Activated CD4-positive, alpha-beta memory T cell treated with anti-CD3 and anti-CD28 coated beads, Interleukin-2, amount 10 ng/mL, durations not matched to agents 7 days and 5 days (primary cell): ENCODE measurements around the gene CAMK2B. TPM values are rescaled to one million over a fixed set of nuclear protein-coding genes. Genes with fewer than 3 reads are reported as not detected.

Source experiments
- CTCF ChIA-PET: fragments of 350-600 bp; sonication (Branson Sonifier 250); formaldehyde crosslinking; loops from one replicate; lab custom pipeline; 2021; ENCODE audit warnings: antibody characterized with exemption, inconsistent platforms; lab: Charles Lee
- POLR2A ChIA-PET: fragments of 350-600 bp; sonication (Branson Sonifier 250); formaldehyde crosslinking; loops from one replicate; lab custom pipeline; 2021; ENCODE audit warnings: antibody characterized with exemption; lab: Charles Lee
- DNase-seq: peaks from one replicate; pipeline ENCODE4 v3.0.0-alpha.2; 2020
- H3K27ac Mint-ChIP-seq: one replicate; pipeline ENCODE4 v1.8.0; 2021; ENCODE audit warnings: mild to moderate bottlenecking, mixed read lengths
- H3K27me3 Mint-ChIP-seq: one replicate; pipeline ENCODE4 v1.8.0; 2021; ENCODE audit warnings: mixed read lengths
- H3K36me3 Mint-ChIP-seq: one replicate; pipeline ENCODE4 v1.8.0; 2021; ENCODE audit warnings: low read depth, mixed read lengths
- H3K4me1 Mint-ChIP-seq: one replicate; pipeline ENCODE4 v1.8.0; 2021; ENCODE audit warnings: mixed read lengths
- H3K4me3 Mint-ChIP-seq: one replicate; pipeline ENCODE4 v1.8.0; 2021; ENCODE audit warnings: mild to moderate bottlenecking, mixed read lengths
- H3K9me3 Mint-ChIP-seq: one replicate; pipeline ENCODE4 v1.8.0; 2021; ENCODE audit warnings: mixed read lengths
- total RNA-seq, 2 experiments: library from RNA; stranded (reverse); gene quantifications; one replicate each; pipeline ENCODE4 v1.2.3, GENCODE V29; 2021

The CAMK2B gene
- total RNA-seq, 2 experiments from 2014 or later, result 0.10 TPM; not detected in 1

DNA sequence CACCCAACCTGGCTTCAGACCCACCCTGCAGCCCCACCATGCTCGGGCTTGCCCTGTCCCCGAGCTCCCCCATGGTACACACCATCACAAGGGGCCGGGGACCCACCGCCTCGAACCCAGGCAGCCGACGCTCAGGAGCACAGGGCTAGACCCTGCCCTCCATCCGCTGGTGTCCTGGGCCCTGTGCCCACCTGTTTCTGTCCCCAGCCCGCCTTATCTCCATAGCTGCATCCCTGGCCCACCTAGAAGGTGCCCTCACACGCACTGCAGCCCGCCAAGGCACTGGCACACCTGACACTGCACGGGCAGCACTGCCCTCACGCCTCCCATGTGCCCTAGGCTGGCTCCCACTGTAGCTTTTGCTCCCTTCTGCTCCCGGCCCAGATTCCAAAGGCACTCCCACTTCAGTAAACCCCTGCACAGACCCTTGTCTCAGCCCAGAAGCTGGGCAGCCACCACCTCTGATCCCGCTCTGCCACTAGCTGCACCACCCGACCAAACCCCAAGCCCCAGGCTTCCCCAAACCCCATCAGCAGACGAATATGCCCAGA, 107.5 kb downstream of the CAMK2B start:
- ChIA-PET CTCF (no interaction called here), POLR2A (no interaction called here)
- no peak overlapping the region for H3K4me3 Mint-ChIP-seq
- H3K4me1 Mint-ChIP-seq, result no peaks in the 10 kb centered on the region
- no peaks in the 10 kb centered on the region for H3K27me3 Mint-ChIP-seq
- DNase-seq, result no peak
- H3K27ac Mint-ChIP-seq, result no peak overlapping the region
- H3K36me3 Mint-ChIP-seq, result no peaks in the 10 kb centered on the region
- H3K9me3 Mint-ChIP-seq, result no peaks in the 10 kb centered on the region

DNA sequence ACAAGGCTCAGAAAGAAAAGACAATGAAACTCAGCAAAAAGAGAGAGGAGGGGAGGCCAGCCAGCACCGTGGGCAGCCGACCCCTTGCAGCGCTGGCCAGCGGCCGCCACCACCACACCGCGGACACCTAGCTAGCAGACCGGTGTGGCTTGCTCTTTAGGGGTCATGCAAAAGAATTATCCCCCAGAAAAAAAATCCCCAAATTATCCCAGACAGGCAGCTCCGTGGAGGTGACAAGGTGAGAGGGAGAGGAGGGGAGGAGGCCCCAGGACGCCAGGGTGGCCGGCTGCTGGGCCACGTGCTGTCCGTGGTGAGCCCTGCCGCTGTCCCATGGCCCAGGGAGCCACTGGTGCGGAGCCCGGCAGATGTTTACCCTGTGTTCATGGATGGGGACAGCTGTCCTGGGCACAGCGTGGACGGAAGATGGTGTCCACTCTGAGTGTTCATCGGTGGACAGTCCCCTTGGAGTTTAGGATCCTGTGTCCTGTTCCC, 108.1 kb downstream of the CAMK2B start:
- H3K4me1 Mint-ChIP-seq, result no peaks in the 10 kb centered on the region

DNA sequence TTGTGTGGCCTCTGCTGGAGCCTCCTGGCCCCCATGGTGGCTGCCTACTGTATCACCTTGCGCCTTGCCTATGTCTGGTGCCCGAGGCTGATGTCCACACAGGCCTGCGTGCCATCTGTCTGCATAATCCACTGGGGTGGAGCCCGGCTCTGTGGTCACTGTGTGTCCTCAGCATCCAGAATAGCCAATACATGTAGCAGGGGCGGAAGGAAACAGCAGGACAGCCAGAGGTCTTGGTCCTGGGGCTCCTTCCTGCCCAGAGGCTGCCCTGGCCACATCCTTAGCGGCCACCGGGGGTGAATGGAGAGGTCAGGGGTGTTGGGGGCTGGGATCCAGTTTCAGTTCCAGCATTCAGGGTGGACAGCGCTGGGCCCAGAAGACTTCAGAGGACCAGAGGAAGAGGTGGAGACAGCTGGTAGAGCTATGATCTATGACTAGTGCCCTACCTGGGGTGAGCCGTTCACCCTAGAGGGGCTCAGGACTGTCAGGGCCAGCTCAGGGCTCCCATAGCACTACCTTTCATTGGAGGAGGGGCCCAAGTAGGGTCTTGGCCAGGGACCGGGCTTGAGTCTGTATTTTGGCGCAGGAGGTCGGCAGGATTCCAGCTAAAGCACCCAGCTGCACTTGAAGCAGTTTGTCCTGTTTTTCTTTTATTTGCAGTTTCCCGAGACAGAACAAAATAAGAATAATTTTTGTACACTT, 108.7 kb downstream of the CAMK2B start:
- H3K27ac Mint-ChIP-seq, result no peak overlapping the region
- ChIA-PET CTCF (no interaction called here), POLR2A (interaction anchor here (1.1 kb wide), 1 partner anchor 15 kb away, joined by 3 read pairs; no protein-coding TSS in a partner anchor)
- H3K9me3 Mint-ChIP-seq, result no peaks in the 10 kb centered on the region
- no peaks in the 10 kb centered on the region for H3K27me3 Mint-ChIP-seq
- no peaks in the 10 kb centered on the region for H3K4me1 Mint-ChIP-seq
- H3K36me3 Mint-ChIP-seq, result peaks cover 9% of the 10 kb centered on the region
- H3K4me3 Mint-ChIP-seq, result no peak overlapping the region
- DNase-seq, result no peak

More for the DNA sequence above, 108.1 kb downstream of the CAMK2B start:
- H3K27ac Mint-ChIP-seq, result no peak overlapping the region
- no peaks in the 10 kb centered on the region for H3K27me3 Mint-ChIP-seq
- DNase-seq, result no peak
- no peaks in the 10 kb centered on the region for H3K9me3 Mint-ChIP-seq
- peaks cover 6% of the 10 kb centered on the region for H3K36me3 Mint-ChIP-seq
- ChIA-PET POLR2A (interaction anchor here (1.1 kb wide), 1 partner anchor 16 kb away, joined by 3 read pairs; no protein-coding TSS in a partner anchor), CTCF (no interaction called here)
- no peak overlapping the region for H3K4me3 Mint-ChIP-seq

DNA sequence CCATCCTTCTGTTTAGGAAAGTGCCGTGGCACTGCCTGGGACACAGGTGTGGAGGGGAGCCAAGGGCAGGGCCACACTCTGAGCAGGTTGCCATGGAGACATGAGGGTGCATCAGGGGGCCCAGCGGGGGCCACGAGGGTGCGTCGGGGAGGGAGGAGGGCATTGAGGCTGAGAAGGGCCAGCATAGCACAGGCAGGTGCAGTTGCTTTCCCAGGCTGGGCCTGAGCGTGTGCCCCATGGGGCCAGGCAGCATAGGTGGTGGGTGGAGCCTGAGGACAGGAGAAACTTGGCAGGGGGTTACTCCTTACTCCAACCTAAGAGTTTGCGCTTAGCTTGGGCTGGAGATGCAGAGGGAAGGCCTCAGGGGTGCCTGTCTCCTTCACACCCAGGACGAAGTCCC, 109.4 kb downstream of the CAMK2B start:
- Mint-ChIP-seq H3K27me3 (no peaks in the 10 kb centered on the region), H3K9me3 (no peaks in the 10 kb centered on the region), H3K36me3 (peaks cover 15% of the 10 kb centered on the region), H3K27ac (no peak overlapping the region), H3K4me3 (no peak overlapping the region), H3K4me1 (no peaks in the 10 kb centered on the region)
- DNase-seq, result no peak
- ChIA-PET CTCF (no interaction called here), POLR2A (no interaction called here)

DNA sequence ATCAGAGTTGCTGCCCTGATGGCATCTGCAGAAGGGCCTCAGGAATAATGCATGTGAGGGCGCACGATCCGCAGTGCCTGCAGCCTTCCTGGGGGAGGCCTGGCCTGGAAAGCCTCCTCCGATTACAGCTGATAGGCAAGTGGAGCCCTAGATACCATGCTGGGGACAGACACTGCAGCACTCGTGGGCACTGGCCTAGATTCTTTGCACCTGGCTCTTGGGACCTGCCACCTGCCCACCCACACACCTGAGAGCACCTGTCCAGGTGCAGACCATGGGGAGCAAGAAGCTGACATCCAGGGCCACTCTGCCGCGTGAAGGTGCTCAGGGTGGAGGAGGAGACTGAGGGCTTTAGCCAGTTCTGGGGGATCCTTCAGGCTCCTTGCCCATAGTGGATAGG, 109.9 kb downstream of the CAMK2B start:
- Mint-ChIP-seq H3K27ac (no peak overlapping the region), H3K9me3 (no peaks in the 10 kb centered on the region), H3K4me1 (no peaks in the 10 kb centered on the region), H3K36me3 (peaks cover 17% of the 10 kb centered on the region), H3K4me3 (no peak overlapping the region), H3K27me3 (no peaks in the 10 kb centered on the region)
- ChIA-PET CTCF (no interaction called here), POLR2A (no interaction called here)
- DNase-seq, result no peak

DNA sequence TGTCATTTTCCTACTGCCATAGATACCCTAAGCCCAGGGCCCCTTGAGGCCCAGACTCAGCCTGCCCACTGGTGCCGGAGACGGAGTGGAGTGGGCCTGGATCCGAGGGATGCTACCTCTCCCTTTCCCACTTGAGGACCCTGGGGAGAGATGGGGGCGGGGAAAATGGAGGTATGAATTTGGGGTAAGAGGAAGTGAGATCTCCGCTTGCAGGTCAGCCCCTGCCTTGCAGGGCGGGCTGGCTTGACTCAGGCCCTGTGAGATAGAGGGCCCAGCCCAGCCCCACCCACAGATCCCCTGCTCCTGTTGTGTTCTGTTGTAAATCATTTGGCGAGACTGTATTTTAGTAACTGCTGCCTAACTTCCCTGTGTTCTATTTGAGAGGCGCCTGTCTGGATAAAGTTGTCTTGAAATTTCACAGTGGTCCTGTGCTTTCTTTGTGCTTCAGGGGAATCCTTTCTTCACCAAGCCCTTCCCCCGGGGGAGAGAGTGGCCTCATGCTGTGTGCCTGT, 111.5 kb downstream of the CAMK2B start:
- no peaks in the 10 kb centered on the region for H3K27me3 Mint-ChIP-seq
- peaks cover 29% of the 10 kb centered on the region for H3K36me3 Mint-ChIP-seq
- no peak overlapping the region for H3K27ac Mint-ChIP-seq
- no peaks in the 10 kb centered on the region for H3K4me1 Mint-ChIP-seq
- POLR2A ChIA-PET, result interaction anchor here (0.9 to 1.3 kb wide), 3 partner anchors 12 to 14 kb away, joined by 3 to 5 read pairs (median 3); partner anchors contain the start of gene YKT6
- DNase-seq, result no peak
- H3K4me3 Mint-ChIP-seq, result no peak overlapping the region
- CTCF ChIA-PET, result interaction anchor here (1.0 to 2.2 kb wide), 3 partner anchors 10 to 264 kb away, joined by 3 to 8 read pairs (median 3); partner anchors contain the start of gene YKT6
- no peaks in the 10 kb centered on the region for H3K9me3 Mint-ChIP-seq

DNA sequence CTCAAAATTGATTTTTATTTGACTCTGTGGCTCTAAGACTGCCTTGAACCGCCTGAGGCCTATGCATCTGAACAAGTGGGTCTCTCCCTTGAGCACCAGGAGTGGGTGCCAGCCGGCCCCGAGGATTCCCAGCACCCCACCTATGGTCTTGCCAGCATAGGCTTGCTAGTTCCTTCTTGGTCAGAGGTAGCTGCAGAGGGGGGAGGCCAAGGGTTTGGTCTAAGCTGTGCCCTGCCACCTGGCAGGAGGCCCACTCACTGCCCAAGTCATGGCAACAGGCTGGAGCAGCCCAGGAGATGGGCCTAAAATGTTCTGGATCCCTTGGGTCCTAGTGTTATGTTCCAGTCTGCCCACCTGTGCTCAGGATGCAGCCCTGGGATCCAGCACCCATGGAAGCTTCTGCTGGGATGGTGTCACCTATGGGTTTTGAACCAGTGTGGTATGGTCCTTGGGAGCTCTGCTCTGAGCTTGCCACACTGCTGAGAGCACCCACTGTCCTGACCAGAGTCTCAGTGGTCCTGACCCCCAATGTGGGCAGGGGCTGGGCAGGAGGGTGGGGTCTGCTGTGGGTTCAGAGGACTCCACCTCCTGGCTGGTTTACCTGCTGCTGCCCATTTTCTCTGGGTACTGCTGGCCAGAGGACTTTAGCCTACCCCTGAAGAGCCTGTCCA, 112.1 kb downstream of the CAMK2B start:
- no peak for DNase-seq

DNA sequence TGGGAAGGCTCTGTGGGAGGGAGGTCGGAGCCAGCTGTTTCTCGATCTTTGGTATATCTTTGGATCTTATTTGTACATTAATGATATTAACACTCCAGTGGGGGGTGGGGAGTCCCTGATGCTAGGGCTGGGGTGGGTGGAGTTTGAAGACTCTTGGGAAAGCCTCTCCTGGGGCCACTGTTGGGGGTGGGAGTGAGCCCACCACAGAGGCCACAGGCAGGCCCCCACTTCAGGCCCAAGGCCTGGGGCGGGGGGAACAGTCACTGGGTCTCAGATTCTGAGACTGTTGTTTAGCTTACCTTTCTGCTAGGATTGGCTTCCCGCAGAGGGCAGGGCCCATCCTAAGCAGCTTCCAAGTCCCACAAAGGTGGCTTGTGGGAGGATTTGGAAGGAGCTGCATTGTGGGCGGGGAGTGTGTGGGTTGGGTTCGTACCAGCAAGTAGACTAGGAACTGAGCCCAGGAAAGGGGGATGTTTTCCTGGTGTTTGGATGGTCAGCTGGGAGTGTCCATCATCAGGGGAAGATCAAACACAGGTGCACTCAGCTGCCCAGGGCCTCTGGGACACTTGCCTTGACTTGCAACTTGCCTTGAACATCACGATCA, 112.7 kb downstream of the CAMK2B start:
- DNase-seq, result no peak
- H3K9me3 Mint-ChIP-seq, result no peaks in the 10 kb centered on the region
- ChIA-PET CTCF (interaction anchor here (0.7 to 2.2 kb wide), 2 partner anchors 11 to 149 kb away, joined by 5 to 8 read pairs; partner anchors contain the start of gene YKT6), POLR2A (interaction anchor here (0.9 to 1.3 kb wide), 2 partner anchors 12 to 16 kb away, joined by 3 to 5 read pairs; partner anchors contain the start of gene YKT6)
- H3K4me3 Mint-ChIP-seq, result no peak overlapping the region
- H3K27me3 Mint-ChIP-seq, result no peaks in the 10 kb centered on the region
- no peaks in the 10 kb centered on the region for H3K4me1 Mint-ChIP-seq
- peaks cover 40% of the 10 kb centered on the region for H3K36me3 Mint-ChIP-seq
- H3K27ac Mint-ChIP-seq, result no peak overlapping the region

More for the DNA sequence above, 112.1 kb downstream of the CAMK2B start:
- POLR2A ChIA-PET, result interaction anchor here (0.9 to 1.3 kb wide), 2 partner anchors 13 to 15 kb away, joined by 3 to 5 read pairs; partner anchors contain the start of gene YKT6
- Mint-ChIP-seq H3K9me3 (no peaks in the 10 kb centered on the region), H3K27me3 (no peaks in the 10 kb centered on the region), H3K4me1 (no peaks in the 10 kb centered on the region), H3K27ac (no peak overlapping the region), H3K36me3 (peaks cover 35% of the 10 kb centered on the region), H3K4me3 (no peak overlapping the region)
- CTCF ChIA-PET, result interaction anchor here (2.2 kb wide), 1 partner anchor 12 kb away, joined by 8 read pairs; the partner anchor contains the start of gene YKT6

DNA sequence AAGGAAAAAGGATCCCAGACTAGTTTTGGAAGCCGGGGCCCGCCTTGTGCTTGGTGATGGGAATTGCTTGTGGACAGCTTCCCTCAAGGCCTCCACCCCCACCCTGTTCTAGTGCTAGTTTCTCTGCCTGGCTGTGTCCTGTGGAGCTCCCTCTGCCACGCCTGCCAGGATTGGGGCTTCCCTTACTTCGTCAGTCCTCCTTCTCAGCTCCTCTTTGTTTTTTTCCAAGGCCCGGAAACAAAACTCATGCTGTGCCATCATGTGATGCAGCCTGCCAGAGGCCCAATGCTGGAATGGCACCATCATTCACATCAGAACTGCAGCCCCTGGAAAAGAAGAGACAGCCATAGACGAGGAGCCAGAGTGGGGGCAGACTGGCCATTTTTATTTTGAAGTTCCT, 113.4 kb downstream of the CAMK2B start:
- ChIA-PET CTCF (interaction anchor here (0.7 to 2.2 kb wide), 2 partner anchors 11 to 148 kb away, joined by 5 to 8 read pairs; partner anchors contain the start of gene YKT6), POLR2A (no interaction called here)
- Mint-ChIP-seq H3K4me3 (no peak overlapping the region), H3K9me3 (no peaks in the 10 kb centered on the region), H3K27me3 (no peaks in the 10 kb centered on the region), H3K4me1 (no peaks in the 10 kb centered on the region), H3K27ac (no peak overlapping the region), H3K36me3 (peaks cover 42% of the 10 kb centered on the region)
- DNase-seq, result no peak

DNA sequence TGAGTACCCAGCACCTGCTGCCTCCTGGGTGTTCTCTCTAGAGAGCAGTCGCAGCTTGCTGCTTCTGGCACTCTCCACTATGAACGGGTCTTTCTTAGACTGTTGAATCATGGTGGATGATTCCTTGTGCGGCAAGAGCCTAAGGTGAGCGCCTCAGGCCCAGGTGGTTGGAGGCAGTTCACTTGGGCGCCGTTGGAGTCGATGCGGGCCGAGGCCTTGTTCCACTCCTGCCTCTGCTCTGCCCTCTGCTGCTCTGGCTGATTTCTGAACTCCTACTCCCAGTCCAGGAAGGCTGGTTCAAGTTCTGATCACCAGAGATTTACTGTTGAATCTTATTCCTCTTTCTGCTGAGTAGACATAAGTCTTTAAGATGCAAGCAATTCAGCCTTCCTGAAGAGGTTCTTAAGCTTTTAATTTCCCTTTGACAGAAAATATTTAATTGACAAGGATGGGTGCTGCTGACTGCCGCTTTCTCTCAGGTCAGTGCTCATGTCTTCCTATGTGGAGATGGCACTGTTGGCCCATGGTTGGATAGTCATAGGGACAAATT, 114.2 kb downstream of the CAMK2B start:
- Mint-ChIP-seq H3K36me3 (peaks cover 48% of the 10 kb centered on the region), H3K27ac (no peak overlapping the region), H3K27me3 (no peaks in the 10 kb centered on the region), H3K4me3 (no peak overlapping the region), H3K4me1 (no peaks in the 10 kb centered on the region), H3K9me3 (no peaks in the 10 kb centered on the region)
- ChIA-PET POLR2A (no interaction called here), CTCF (interaction anchor here (0.6 to 0.9 kb wide), 3 partner anchors 10 to 227 kb away, joined by 3 read pairs; no protein-coding TSS in a partner anchor)
- no peak for DNase-seq

DNA sequence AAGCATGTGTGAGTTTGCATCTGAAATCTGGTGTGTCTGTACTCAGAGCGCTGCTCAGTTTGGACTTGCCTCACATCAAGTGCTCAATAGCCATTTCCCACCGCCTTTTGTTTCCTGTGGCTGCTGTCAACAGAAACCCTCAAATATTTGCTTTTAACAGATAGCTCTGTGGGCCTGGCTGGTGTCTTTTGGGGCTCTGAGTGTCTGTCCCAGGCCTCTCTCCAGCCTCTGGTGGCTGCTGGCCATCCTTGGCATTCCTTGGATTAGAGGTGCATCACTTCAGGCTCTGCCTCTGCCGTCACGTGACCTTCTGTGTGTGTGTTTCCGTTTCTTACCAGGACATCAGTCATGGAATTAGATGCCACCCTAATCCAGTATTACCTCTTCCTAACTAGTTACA, 115.3 kb downstream of the CAMK2B start:
- H3K4me1 Mint-ChIP-seq, result no peaks in the 10 kb centered on the region
- ChIA-PET POLR2A (no interaction called here), CTCF (interaction anchor here (1.3 kb wide), 1 partner anchor 9 kb away, joined by 4 read pairs; the partner anchor contains the start of gene YKT6)
- H3K4me3 Mint-ChIP-seq, result no peak overlapping the region
- DNase-seq, result no peak
- no peaks in the 10 kb centered on the region for H3K27me3 Mint-ChIP-seq
- no peak overlapping the region for H3K27ac Mint-ChIP-seq
- H3K9me3 Mint-ChIP-seq, result no peaks in the 10 kb centered on the region
- H3K36me3 Mint-ChIP-seq, result peaks cover 54% of the 10 kb centered on the region

DNA sequence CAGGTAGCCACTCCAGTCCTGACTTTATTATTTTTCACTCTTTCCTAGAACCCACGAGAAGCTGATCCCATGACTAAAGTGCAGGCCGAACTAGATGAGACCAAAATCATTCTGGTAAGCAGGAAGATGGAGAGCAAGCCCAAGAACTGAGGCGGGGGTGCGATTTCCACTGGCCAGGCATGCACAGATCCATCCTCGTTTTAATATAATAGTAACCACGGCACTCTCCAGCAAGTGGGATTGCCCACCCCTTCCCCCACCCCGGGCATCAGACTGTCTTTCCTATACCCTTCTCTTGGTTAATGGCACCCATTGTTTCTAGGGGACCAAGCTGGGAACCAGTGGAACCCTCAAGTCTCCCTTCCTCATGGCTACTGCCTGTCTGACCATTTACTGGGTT, 117.3 kb downstream of the CAMK2B start:
- H3K4me1 Mint-ChIP-seq, result peaks cover 11% of the 10 kb centered on the region
- ChIA-PET POLR2A (no interaction called here), CTCF (interaction anchor here (0.9 kb wide), 1 partner anchor 12 kb away, joined by 4 read pairs; no protein-coding TSS in a partner anchor)
- no peak overlapping the region for H3K4me3 Mint-ChIP-seq
- peaks cover 66% of the 10 kb centered on the region for H3K36me3 Mint-ChIP-seq
- H3K9me3 Mint-ChIP-seq, result no peaks in the 10 kb centered on the region
- no peak overlapping the region for H3K27ac Mint-ChIP-seq
- no peaks in the 10 kb centered on the region for H3K27me3 Mint-ChIP-seq
- DNase-seq, result no peak
